HG02981 (cell line): ENCODE data around the gene SCN1A.
A peak's percentile ranks its signal among the peaks of the same experiment; 100 is the strongest.
"Not testable (repeated sequence)": the region's sequence is repeated elsewhere in the genome, so short reads cannot be mapped to it uniquely, and the experiment has no call there.

ENCODE experiments used
- ATAC-seq: cut with Tn5 transposase; IDR thresholded peaks from one replicate; pipeline ENCODE4 v1.9.1; 2021; ENCODE audit warnings: mild to moderate bottlenecking, moderate library complexity; ENCODE audit not compliant: unreplicated experiment

Gene SCN1A

GRCh38 chr2:166127217-166128155 is at the start of gene SCN1A:
Gene SCN1A (minus strand): TSS chr2:166128020. CDS start chr2:166073621, 54,399 bp downstream.
- ATAC-seq: peak; percentile 40

GRCh38 chr2:166173263-166173662 is 45.4 kb upstream of the SCN1A start:
- ATAC-seq: no peak

- ATAC-seq: no peak
Observed at GRCh38 chr2:166171216-166171615, 43.4 kb upstream of the SCN1A start.

GRCh38 chr2:166170356-166170755 is 42.5 kb upstream of the SCN1A start:
- no peak for ATAC-seq

DNA sequence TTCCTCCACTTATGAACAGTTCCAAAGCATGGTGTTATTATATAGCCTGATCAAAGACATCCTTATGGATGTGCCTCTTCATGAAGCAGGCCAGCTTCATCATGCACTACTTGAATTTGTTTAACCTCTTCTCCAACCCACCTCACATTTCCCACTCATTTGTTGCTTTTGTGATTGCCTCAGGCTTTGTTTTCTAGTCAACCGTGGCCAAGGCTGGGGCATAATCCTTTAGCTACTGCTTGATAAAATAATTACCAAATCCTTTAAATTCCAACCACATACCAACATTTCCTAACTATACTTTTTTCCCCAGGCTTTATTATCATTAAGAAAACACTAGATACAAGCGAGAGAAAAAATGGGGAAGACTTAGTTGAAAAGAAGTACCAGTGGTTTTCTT is 39.6 kb upstream of the SCN1A start:
- no peak for ATAC-seq

- no peak for ATAC-seq
Observed at GRCh38 chr2:166163775-166164174, 36.0 kb upstream of the SCN1A start.

GRCh38 chr2:166158546-166158945 is 30.7 kb upstream of the SCN1A start:
- no peak for ATAC-seq

- ATAC-seq: no peak
Observed at GRCh38 chr2:166157578-166157977, 29.8 kb upstream of the SCN1A start.

DNA sequence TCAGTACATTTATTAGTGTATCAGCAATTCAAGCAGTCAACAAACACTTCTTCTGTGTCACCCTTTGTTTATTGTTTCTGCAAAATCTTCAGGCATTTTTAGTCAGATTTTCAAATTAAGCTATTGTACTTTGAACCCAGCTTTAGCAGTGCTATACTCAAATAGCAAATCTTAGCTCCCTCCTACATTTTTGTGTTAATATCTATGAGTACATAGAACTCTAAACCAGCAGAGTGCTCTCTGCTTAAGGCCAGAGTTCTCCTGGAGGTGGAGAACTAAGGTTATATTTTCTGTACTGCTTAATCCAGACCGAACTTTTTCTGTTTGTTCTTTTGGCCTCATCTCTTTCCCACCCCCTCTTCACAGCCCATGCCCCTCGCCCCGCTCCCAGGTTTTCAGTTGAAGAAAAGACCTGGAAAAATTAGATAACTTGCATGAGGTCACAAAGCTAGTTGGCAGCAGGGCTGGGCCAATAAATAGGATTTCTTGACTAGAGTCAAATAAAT is 29.2 kb upstream of the SCN1A start:
- no peak for ATAC-seq

- no peak for ATAC-seq
Observed at GRCh38 chr2:166155589-166155988, 27.8 kb upstream of the SCN1A start.

- no peak for ATAC-seq
Observed at GRCh38 chr2:166154685-166155338, 27.0 kb upstream of the SCN1A start.

DNA sequence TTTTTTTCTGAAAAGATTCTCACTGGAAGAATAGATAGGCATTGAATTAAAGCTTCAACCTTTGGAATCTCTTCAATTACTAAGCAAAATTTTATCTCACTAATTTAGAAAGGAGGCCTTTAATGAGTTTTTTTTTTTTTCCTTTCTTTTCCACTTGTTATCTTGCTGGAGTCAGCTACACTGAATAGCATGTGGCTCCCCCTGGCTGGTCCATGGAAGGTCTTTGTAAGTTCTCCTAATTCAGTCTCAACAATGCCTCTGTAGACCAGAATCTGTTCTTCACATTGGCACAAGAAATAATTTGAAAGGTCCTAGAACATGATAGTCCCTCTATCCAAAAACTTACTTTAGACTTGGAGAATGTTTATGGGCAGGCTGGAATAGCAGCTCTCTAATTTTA is 24.2 kb upstream of the SCN1A start:
- no peak for ATAC-seq

- ATAC-seq: no peak
Observed at GRCh38 chr2:166148500-166149400, 20.9 kb upstream of the SCN1A start.

DNA sequence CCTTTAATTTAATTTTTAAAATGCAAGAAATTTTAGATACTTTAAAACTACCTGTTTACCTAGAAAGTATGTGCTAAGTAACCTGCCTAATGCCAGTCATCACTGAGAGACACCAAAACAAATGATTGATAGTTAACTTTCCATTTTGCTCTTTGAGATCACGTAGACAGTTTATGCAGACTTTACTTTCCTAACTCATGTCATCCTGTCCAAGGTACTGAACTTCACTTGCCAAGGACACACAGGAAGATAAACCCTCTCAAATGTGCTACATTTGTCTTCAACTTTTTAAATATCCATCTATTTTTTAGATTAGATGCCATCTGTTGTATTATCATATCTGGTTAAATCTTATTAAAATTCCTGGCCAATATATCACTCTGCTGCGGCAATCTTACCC is 20.1 kb upstream of the SCN1A start:
- ATAC-seq: no peak

DNA sequence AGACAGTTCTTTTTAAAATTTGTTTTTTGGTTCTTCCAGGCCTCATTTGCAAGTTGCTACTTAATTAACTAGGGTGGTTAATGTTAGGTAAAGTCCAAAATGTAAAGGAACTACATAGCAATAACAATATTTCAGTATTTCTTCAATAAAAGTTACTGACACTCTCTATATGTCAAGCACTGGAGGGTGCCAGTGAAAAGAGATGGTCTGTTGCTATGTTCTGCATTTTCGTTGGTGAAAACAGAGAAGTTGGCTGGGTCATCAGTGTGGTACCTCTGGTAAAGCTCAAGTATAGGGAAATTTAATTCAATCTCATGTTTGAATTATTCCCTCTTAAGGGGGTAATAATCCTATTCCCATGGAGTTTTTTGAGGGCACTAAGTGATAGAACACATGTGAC is 16.3 kb upstream of the SCN1A start:
- no peak for ATAC-seq

DNA sequence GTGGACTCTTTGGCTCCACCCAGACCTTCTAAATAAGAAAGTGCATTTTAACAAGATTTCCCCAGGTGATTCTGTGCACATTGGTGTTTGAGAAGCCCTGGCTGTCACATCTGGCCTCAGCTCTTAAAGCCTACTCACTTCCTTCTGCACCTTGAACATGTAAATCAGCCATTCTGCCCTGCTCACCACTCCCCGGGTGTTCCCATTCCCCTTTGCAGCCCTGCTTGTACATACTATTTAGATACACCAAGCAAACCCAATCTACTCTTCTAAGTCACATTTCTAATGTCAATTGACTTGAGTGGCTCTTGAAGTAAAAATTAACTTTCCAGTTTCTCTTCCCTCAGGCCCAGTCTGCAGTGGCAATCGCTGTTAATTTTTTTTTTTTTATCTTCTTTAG is 13.1 kb upstream of the SCN1A start:
- no peak for ATAC-seq

- ATAC-seq: no peak
Observed at GRCh38 chr2:166140475-166140874, 12.7 kb upstream of the SCN1A start.

DNA sequence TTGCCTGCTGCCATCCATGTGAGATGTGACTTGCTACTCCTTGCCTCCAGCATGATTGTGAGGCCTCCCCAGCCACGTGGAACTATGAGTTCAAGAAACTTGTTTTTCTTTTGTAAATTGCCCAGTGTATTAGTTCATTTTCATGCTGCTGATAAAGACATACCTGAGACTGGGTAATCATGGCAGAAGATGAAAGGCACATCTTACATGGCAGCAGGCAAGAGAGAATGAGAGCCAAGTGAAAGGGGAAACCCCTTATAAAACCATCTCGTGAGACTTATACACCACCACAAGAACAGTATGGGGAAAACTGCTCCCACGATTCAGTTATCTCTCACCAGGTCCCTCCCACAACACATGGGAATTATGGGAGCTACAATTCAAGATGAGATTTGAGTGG is 11.7 kb upstream of the SCN1A start:
- not testable (repeated sequence) for ATAC-seq

DNA sequence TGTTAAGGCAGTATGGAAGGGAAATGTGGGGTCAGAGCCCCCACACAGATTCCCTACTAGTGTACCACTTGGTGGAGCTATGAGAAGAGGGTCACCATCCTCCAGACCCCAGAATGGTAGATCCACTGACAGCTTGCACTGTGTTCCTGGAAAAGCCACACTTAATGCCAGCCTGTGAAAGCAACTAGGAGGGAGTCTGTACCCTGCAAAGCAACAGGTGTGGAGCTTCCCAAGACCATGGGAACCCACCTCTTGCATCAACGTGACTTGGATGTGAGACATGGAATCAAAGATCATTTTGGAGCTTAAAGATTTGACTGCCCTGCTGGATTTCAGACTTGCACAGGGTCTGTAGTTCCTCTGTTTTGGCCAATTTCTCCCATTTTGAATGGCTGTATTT is 10.8 kb upstream of the SCN1A start:
- no peak for ATAC-seq

- no peak for ATAC-seq
Observed at GRCh38 chr2:166138144-166138543, 10.3 kb upstream of the SCN1A start.

DNA sequence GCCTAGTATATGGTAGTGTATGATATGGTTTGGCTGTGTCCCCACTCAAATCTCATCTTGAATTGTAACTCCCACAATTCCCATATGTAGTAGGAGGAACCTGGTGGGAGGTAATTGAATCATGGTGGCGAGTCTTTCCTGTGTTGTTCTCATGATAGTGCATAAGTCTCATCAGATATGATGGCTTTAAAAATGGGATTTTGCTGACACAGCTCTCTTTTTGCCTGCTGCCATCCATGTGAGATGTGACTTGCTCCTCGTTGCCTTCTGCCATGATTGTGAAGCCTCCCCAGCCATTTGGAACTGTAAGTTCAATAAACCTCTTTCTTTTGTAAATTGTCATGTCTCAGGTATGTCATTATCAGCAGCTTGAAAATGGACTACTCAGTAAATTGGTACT is 9.5 kb upstream of the SCN1A start:
- no peak for ATAC-seq
